ENCODE results near the gene PTPRD.

PTPRD gene

DNA sequence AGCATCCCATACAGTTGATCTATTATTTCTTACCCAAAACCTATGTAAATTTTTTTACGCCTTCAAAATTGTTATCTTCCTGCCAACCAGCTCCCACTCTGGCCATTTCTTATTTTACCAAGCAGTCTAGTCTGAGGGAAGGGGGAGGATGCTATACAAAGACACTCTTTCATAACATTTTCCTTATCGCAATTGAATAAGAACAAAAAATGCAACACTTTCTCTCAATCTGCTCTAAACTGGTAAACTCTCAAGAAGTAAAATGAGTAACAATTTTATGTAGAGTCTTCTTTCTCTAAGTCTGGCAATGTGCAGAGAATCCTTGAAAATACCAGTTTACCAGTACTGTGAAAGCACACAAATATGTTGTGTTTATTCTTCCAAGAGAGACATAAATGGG, 1216.3 kb downstream of the PTPRD start:
- TF ChIP-seq EZH2phosphoT487 (IDR thresholded peaks at IDR 0.05; ENCODE audit: borderline replicate concordance) = no peak
- TF ChIP-seq, protein P1, sequence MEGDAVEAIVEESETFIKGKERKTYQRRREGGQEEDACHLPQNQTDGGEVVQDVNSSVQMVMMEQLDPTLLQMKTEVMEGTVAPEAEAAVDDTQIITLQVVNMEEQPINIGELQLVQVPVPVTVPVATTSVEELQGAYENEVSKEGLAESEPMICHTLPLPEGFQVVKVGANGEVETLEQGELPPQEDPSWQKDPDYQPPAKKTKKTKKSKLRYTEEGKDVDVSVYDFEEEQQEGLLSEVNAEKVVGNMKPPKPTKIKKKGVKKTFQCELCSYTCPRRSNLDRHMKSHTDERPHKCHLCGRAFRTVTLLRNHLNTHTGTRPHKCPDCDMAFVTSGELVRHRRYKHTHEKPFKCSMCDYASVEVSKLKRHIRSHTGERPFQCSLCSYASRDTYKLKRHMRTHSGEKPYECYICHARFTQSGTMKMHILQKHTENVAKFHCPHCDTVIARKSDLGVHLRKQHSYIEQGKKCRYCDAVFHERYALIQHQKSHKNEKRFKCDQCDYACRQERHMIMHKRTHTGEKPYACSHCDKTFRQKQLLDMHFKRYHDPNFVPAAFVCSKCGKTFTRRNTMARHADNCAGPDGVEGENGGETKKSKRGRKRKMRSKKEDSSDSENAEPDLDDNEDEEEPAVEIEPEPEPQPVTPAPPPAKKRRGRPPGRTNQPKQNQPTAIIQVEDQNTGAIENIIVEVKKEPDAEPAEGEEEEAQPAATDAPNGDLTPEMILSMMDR (conservative IDR thresholded peaks at IDR 0.05; ENCODE audit: low read length) = no peak
- no peaks in the 10 kb centered on the region for H3K9me2 ChIP-seq (replicated peaks; ENCODE audit: low read depth, low read length)
- no peak overlapping the region for H3K4me3 ChIP-seq (ENCODE audit: low read length, poor library complexity, severe bottlenecking)
- no peaks in the 10 kb centered on the region for H3K9me3 ChIP-seq (ENCODE audit: insufficient read depth, low read depth, low read length)
- no peaks in the 10 kb centered on the region for H3K79me2 ChIP-seq (ENCODE audit: insufficient read depth, low read length)
- H4K20me1 ChIP-seq (ENCODE audit: insufficient read depth, low read length, poor library complexity, severe bottlenecking) = no peaks in the 10 kb centered on the region
- no peaks in the 10 kb centered on the region for H3F3A ChIP-seq (ENCODE audit: low read depth)
- H3K9ac ChIP-seq (ENCODE audit: low read depth, low read length, poor library complexity, severe bottlenecking) = no peak overlapping the region
- no peaks in the 10 kb centered on the region for H3K27me3 ChIP-seq (ENCODE audit: insufficient read depth, low read length, poor library complexity, severe bottlenecking)
- no peak overlapping the region for H2AFZ ChIP-seq (ENCODE audit: low read length)
- H3K4me1 ChIP-seq (ENCODE audit: insufficient read depth, low read length, poor library complexity, severe bottlenecking) = no peaks in the 10 kb centered on the region
- no peaks in the 10 kb centered on the region for H3K36me3 ChIP-seq (ENCODE audit: insufficient read depth, low read length)
- no peak overlapping the region for H3K4me2 ChIP-seq (ENCODE audit: low read depth, low read length, poor library complexity, severe bottlenecking)

DNA sequence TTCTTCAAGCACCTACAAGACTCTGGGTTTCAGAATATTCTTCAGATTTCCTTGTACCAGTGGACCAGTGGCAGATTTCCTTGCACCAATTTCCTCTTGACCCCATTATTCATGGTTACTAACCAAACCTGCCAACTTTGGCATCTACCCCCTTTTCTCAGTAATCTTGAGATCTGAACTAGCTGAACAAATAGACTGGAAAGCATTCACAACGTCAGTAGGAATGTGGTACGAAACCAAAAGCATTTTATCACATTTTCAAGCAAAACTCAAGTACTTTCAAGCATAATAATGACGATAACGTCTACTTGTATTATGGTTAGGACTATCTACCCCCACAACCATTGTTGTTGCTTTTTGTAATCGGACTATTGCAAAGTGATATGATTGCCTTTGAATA, 1217.3 kb downstream of the PTPRD start:
- no peaks in the 10 kb centered on the region for H3K27me3 ChIP-seq (ENCODE audit: insufficient read depth, low read length, poor library complexity, severe bottlenecking)
- H3K9me2 ChIP-seq (replicated peaks; ENCODE audit: low read depth, low read length) = no peaks in the 10 kb centered on the region
- no peaks in the 10 kb centered on the region for H3K4me1 ChIP-seq (ENCODE audit: insufficient read depth, low read length, poor library complexity, severe bottlenecking)
- H3K9me3 ChIP-seq (ENCODE audit: insufficient read depth, low read depth, low read length) = no peaks in the 10 kb centered on the region
- no peaks in the 10 kb centered on the region for H3F3A ChIP-seq (ENCODE audit: low read depth)
- H3K4me2 ChIP-seq (ENCODE audit: low read depth, low read length, poor library complexity, severe bottlenecking) = no peak overlapping the region
- TF ChIP-seq EZH2phosphoT487 (IDR thresholded peaks at IDR 0.05; ENCODE audit: borderline replicate concordance) = no peak
- TF ChIP-seq, protein P1 (conservative IDR thresholded peaks at IDR 0.05; ENCODE audit: low read length) = no peak
- no peak overlapping the region for H3K9ac ChIP-seq (ENCODE audit: low read depth, low read length, poor library complexity, severe bottlenecking)
- no peaks in the 10 kb centered on the region for H3K79me2 ChIP-seq (ENCODE audit: insufficient read depth, low read length)
- H3K36me3 ChIP-seq (ENCODE audit: insufficient read depth, low read length) = no peaks in the 10 kb centered on the region
- H2AFZ ChIP-seq (ENCODE audit: low read length) = no peak overlapping the region
- H4K20me1 ChIP-seq (ENCODE audit: insufficient read depth, low read length, poor library complexity, severe bottlenecking) = no peaks in the 10 kb centered on the region
- H3K4me3 ChIP-seq (ENCODE audit: low read length, poor library complexity, severe bottlenecking) = no peak overlapping the region

DNA sequence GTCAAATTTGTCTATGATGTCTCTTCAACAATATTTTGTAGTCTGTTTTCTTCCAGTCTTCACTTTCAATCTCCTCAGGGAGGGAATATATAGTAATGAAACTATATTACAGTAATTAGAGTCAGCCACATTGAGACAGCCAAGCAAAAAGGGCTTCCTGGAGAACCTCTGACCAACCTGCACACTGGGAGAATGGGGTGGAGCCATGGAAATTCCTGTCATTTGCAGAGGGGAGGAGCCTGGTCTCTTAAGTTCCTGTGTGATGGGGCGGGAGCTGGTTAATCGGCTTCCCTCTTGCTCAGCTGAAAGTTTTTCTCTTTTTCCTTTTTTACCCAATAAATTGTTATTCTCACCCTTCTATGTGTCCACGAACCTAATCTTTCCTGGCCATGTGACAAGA, 1220.0 kb downstream of the PTPRD start:
- Histone ChIP-seq H3K9me2 (replicated peaks; ENCODE audit: low read depth, low read length) (no peaks in the 10 kb centered on the region), H3K9me3 (ENCODE audit: insufficient read depth, low read depth, low read length) (no peaks in the 10 kb centered on the region), H3K79me2 (ENCODE audit: insufficient read depth, low read length) (no peaks in the 10 kb centered on the region), H3K36me3 (ENCODE audit: insufficient read depth, low read length) (no peaks in the 10 kb centered on the region), H2AFZ (ENCODE audit: low read length) (no peak overlapping the region), H4K20me1 (ENCODE audit: insufficient read depth, low read length, poor library complexity, severe bottlenecking) (no peaks in the 10 kb centered on the region), H3K4me1 (ENCODE audit: insufficient read depth, low read length, poor library complexity, severe bottlenecking) (no peaks in the 10 kb centered on the region), H3K9ac (ENCODE audit: low read depth, low read length, poor library complexity, severe bottlenecking) (no peak overlapping the region), H3K27me3 (ENCODE audit: insufficient read depth, low read length, poor library complexity, severe bottlenecking) (no peaks in the 10 kb centered on the region), H3K4me3 (ENCODE audit: low read length, poor library complexity, severe bottlenecking) (no peak overlapping the region), H3K4me2 (ENCODE audit: low read depth, low read length, poor library complexity, severe bottlenecking) (no peak overlapping the region), H3F3A (ENCODE audit: low read depth) (no peaks in the 10 kb centered on the region)
- TF ChIP-seq, protein P1 (conservative IDR thresholded peaks at IDR 0.05; ENCODE audit: low read length) = no peak

Data from Loucy (cell line).